ENCODE data around the gene SKI.

SKI gene

GRCh38 chr1:2194319-2194897, 33.7 kb upstream of the SKI start, which contains the start of gene FAAP20:
Gene FAAP20 (minus strand): TSS chr1:2194772. CDS start chr1:2194749, 23 bp downstream.
- peak; percentile 68 for DNase-seq (ENCODE audit: low read depth)

GRCh38 chr1:2194898-2195673, 33.0 kb upstream of the SKI start:
- DNase-seq (ENCODE audit: low read depth) = peak; percentile 82

GRCh38 chr1:2195785-2196184, 32.3 kb upstream of the SKI start:
- DNase-seq (ENCODE audit: low read depth) = no peak

GRCh38 chr1:2196901-2197638, 31.0 kb upstream of the SKI start:
- no peak for DNase-seq (ENCODE audit: low read depth)

GRCh38 chr1:2197707-2198165, 30.4 kb upstream of the SKI start:
- no peak for DNase-seq (ENCODE audit: low read depth)

- no peak for DNase-seq (ENCODE audit: low read depth)
These were observed 29.5 kb upstream of the SKI start for GRCh38 chr1:2198571-2198970.

GRCh38 chr1:2199042-2199810, 28.9 kb upstream of the SKI start:
- DNase-seq (ENCODE audit: low read depth) = peak; percentile 70

GRCh38 chr1:2200308-2200943, 27.7 kb upstream of the SKI start:
- DNase-seq (ENCODE audit: low read depth) = no peak

GRCh38 chr1:2201062-2201461, 27.1 kb upstream of the SKI start:
- no peak for DNase-seq (ENCODE audit: low read depth)

GRCh38 chr1:2202008-2202575, 26.0 kb upstream of the SKI start:
- no peak for DNase-seq (ENCODE audit: low read depth)

GRCh38 chr1:2202843-2203601, 25.1 kb upstream of the SKI start:
- DNase-seq (ENCODE audit: low read depth) = no peak

GRCh38 chr1:2203671-2204414, 24.3 kb upstream of the SKI start:
- DNase-seq (ENCODE audit: low read depth) = no peak

- DNase-seq (ENCODE audit: low read depth) = no peak
These were observed 23.5 kb upstream of the SKI start for GRCh38 chr1:2204415-2205190.

GRCh38 chr1:2205191-2205952, 22.7 kb upstream of the SKI start:
- DNase-seq (ENCODE audit: low read depth) = peak; percentile 87

GRCh38 chr1:2206813-2207487, 21.2 kb upstream of the SKI start:
- no peak for DNase-seq (ENCODE audit: low read depth)

GRCh38 chr1:2208309-2209239, 19.5 kb upstream of the SKI start:
- DNase-seq (ENCODE audit: low read depth) = no peak

Measured in activated T-helper 1 cell treated with Interleukin-2 at 50 U/mL for 16 hours (primary cell).